PFSK-1 (cell line): Measurements from ENCODE around the gene TNFAIP8.

ENCODE experiments used
- FOXP2 ChIP-seq: optimal IDR thresholded peaks from 2 replicates; pipeline ENCODE3; 2011; ENCODE audit warnings: borderline replicate concordance, control low read depth, inconsistent platforms; ENCODE audit not compliant: insufficient read depth; ENCODE audit errors: extremely low read length, extremely low read depth
- POLR2AphosphoS5 ChIP-seq: IDR thresholded peaks from 2 replicates; pipeline ENCODE4 v1.6.1; 2012; ENCODE audit warnings: low read depth, mild to moderate bottlenecking, control low read depth, low read length, moderate library complexity
- SIN3A ChIP-seq: IDR thresholded peaks from 2 replicates; pipeline ENCODE4 v1.6.1; 2012; ENCODE audit warnings: mild to moderate bottlenecking, low read length, moderate library complexity, borderline replicate concordance; ENCODE audit not compliant: insufficient read depth
- TAF1 ChIP-seq: IDR thresholded peaks from 2 replicates; pipeline ENCODE4 v1.6.1; 2012; ENCODE audit warnings: low read length, control low read depth, borderline replicate concordance; ENCODE audit not compliant: insufficient read depth
- TF ChIP-seq, protein P1 (sequence below), 2 experiments: IDR thresholded peaks; 2 replicates each; pipeline versions ENCODE4 v1.6.1 to v1.8.0; 2011 to 2012; ENCODE audit warnings: low read depth in 2 of 2, low read length in 2 of 2, control low read depth in 1 of 2, inconsistent platforms in 1 of 2, mild to moderate bottlenecking in 1 of 2, moderate library complexity in 1 of 2; ENCODE audit not compliant: insufficient read depth in 1 of 2

The TNFAIP8 gene

GRCh38 chr5:119313197-119313596 lies 42.6 kb upstream of the TNFAIP8 start:
- TF ChIP-seq TAF1 (no peak), SIN3A (no peak), POLR2AphosphoS5 (no peak), FOXP2 (no peak)
- TF ChIP-seq, protein P1, sequence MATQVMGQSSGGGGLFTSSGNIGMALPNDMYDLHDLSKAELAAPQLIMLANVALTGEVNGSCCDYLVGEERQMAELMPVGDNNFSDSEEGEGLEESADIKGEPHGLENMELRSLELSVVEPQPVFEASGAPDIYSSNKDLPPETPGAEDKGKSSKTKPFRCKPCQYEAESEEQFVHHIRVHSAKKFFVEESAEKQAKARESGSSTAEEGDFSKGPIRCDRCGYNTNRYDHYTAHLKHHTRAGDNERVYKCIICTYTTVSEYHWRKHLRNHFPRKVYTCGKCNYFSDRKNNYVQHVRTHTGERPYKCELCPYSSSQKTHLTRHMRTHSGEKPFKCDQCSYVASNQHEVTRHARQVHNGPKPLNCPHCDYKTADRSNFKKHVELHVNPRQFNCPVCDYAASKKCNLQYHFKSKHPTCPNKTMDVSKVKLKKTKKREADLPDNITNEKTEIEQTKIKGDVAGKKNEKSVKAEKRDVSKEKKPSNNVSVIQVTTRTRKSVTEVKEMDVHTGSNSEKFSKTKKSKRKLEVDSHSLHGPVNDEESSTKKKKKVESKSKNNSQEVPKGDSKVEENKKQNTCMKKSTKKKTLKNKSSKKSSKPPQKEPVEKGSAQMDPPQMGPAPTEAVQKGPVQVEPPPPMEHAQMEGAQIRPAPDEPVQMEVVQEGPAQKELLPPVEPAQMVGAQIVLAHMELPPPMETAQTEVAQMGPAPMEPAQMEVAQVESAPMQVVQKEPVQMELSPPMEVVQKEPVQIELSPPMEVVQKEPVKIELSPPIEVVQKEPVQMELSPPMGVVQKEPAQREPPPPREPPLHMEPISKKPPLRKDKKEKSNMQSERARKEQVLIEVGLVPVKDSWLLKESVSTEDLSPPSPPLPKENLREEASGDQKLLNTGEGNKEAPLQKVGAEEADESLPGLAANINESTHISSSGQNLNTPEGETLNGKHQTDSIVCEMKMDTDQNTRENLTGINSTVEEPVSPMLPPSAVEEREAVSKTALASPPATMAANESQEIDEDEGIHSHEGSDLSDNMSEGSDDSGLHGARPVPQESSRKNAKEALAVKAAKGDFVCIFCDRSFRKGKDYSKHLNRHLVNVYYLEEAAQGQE (IDR thresholded peaks at IDR 0.05; ENCODE audit: insufficient read depth in 1 of 2, low read depth in 2 of 2, low read length in 2 of 2), result no peak

DNA sequence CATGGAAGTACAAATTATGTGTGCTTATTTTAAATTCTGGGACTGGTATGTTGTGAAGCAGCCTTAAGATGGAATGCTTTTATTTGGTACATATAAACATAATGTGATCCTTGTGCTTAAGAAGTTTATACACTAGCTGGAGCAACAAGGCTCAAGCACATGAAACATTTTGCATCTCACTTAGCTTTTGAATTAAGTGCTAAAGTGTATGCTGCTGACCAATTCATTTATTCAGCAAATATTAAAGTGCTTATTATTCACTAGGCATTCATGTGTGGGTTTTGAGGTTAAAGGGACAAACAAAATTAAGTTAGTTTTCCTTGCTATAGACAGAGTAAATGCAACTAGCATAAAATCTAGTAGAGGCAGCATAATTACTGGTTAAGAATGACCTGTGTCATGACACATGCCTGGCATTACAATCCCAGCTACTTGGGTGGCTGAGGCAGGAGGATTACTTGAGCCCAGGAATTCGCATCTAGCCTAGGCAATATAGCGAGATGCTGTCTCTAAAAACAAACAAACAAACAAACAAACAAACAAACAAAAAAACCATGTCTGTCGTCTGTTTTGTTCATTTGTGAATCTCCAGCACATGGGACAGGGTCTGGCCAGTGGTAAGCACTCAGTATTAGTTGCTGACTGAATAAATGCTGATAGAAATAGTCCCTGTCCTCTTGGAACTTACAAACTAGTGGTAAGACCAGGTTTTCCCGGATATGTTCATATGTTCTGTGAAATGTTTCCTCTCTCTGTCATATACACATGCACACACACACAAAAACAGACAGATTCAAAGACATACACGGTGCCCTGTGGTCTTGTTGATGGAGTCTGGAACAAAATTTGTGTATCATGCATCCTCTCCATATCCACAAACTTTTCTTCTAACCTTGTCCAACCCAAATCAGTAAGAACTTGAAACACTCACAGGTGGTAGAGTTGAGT lies 41.9 kb upstream of the TNFAIP8 start:
- TF ChIP-seq FOXP2 (no peak), POLR2AphosphoS5 (no peak), TAF1 (no peak), SIN3A (no peak)
- TF ChIP-seq, protein P1 (IDR thresholded peaks at IDR 0.05; ENCODE audit: insufficient read depth in 1 of 2, low read depth in 2 of 2, low read length in 2 of 2), result no peak

GRCh38 chr5:119315516-119315949 lies 40.3 kb upstream of the TNFAIP8 start:
- TF ChIP-seq, protein P1 (IDR thresholded peaks at IDR 0.05; ENCODE audit: insufficient read depth in 1 of 2, low read depth in 2 of 2, low read length in 2 of 2), result no peak

DNA sequence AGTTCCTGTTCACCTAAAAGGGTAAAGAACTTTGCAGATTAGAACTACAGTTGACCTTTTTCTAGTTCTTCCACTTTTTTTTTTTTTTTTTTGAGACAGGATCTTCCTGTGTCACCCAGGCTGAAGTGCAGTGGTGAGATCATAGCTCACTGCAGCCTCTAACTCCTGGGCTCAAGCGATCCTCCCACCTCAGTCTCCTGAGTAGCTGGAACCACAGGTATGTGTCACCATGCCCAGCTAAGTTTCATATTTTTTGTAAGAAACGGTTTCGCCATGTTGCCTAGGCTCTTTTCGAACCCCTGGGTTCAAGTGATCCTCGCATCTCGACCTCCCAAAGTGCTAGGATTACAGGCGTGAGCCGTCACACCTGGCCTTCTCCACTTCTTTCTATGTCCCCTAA lies 39.7 kb upstream of the TNFAIP8 start:
- TF ChIP-seq TAF1, result no peak
- TF ChIP-seq POLR2AphosphoS5, result no peak
- TF ChIP-seq FOXP2, result no peak
- TF ChIP-seq, protein P1 (IDR thresholded peaks at IDR 0.05; ENCODE audit: insufficient read depth in 1 of 2, low read depth in 2 of 2, low read length in 2 of 2), result no peak
- TF ChIP-seq SIN3A, result no peak
